Thoracic aorta (tissue), 2 donors: ENCODE data around the gene NPB. TPM values are rescaled to one million over a fixed set of nuclear protein-coding genes. Genes with fewer than 3 reads are reported as not detected.

Experiments used
- ATAC-seq: fragments of 150-250 bp; one replicate; pipeline ENCODE4 v1.8.0; 2017; ENCODE audit warnings: low read depth; ENCODE audit not compliant: insufficient number of reproducible peaks, low FRiP score
- DNase-seq: peaks from one replicate; pipeline ENCODE4 v3.0.0-alpha.2; 2020; ENCODE audit warnings: low spot score
- H3K27ac ChIP-seq, 2 donors: fragments of 200-600 bp; sonication (generic); 1 replicate in 1 of 2; 2 replicates in 1 of 2; pipeline ENCODE4 v1.5.1; 2016; ENCODE audit warnings: mild to moderate bottlenecking in 2 of 2, moderate library complexity in 2 of 2
- H3K27me3 ChIP-seq: fragments of 200-600 bp; sonication (generic); replicated peaks from 2 replicates; pipeline ENCODE4 v1.6.0; 2016; ENCODE audit warnings: mild to moderate bottlenecking; ENCODE audit not compliant: insufficient read depth
- H3K36me3 ChIP-seq: fragments of 200-600 bp; sonication (generic); one replicate; pipeline ENCODE4 v1.5.1; 2016
- H3K4me1 ChIP-seq, 2 donors: fragments of 200-600 bp; sonication (generic); 1 replicate in 1 of 2; 2 replicates in 1 of 2; pipeline versions ENCODE4 v1.5.1 to v1.6.0; 2016; ENCODE audit warnings: low read depth in 2 of 2, mild to moderate bottlenecking in 1 of 2; ENCODE audit not compliant: control insufficient read depth in 1 of 2
- H3K4me3 ChIP-seq: fragments of 200-600 bp; sonication (generic); 2 replicates; pipeline ENCODE4 v1.5.1; 2016; ENCODE audit warnings: mild to moderate bottlenecking
- H3K9me3 ChIP-seq: fragments of 200-600 bp; sonication (generic); 2 replicates; pipeline ENCODE4 v1.5.1; 2016
- CTCF ChIP-seq: fragments of 200-600 bp; sonication (generic); IDR thresholded peaks from one replicate; pipeline ENCODE4 v1.5.1; 2019; ENCODE audit warnings: antibody characterized with exemption
- total RNA-seq, 2 donors: library from RNA; depleted of rRNA; stranded (reverse); fragments of >200 nt; gene quantifications; one replicate each; pipeline versions ENCODE4 v1.1.0 to v1.2.3, GENCODE V29; 2016

Gene NPB
- total RNA-seq, 2 donors from 2014 or later: 0.35 to 2.6 TPM

DNA sequence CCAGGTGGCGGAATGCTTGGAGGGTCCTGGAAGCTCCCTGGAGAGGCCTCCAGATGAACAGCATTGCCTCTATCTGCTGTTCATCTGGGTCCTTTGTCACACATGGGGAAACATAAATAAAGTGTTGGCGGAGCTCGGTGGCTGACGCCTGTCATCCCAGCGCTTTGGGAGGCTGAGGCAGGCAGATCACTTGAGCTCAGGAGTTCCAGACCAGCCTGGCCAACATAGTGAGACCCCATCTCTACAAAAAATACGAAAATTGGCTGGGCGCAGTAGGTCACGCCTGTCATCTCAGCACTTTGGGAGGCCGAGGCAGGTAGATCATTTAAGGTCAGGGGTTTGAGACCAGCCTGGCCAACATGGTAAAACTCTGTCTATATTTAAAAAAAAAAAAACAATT lies 42.8 kb downstream of the NPB start:
- no peaks in the 10 kb centered on the region for H3K27me3 ChIP-seq
- DNase-seq (no peak), ATAC-seq (no peak)
- no peak overlapping the region for H3K27ac ChIP-seq
- H3K4me1 ChIP-seq: peaks cover 0 to 9% of the 10 kb centered on the region in 2 donors
- no peaks in the 10 kb centered on the region for H3K9me3 ChIP-seq
- H3K4me3 ChIP-seq: no peak overlapping the region
- H3K36me3 ChIP-seq: no peaks in the 10 kb centered on the region
- TF ChIP-seq CTCF: no peak

GRCh38 chr17:81947189-81947588 lies 45.2 kb downstream of the NPB start, which contains the start of gene MYADML2:
Gene MYADML2, minus strand, starts transcription at chr17:81947233. Its CDS starts 5,492 bp downstream, at chr17:81941741.
- TF ChIP-seq CTCF: no peak
- no peak for ATAC-seq
- H3K9me3 ChIP-seq: no peaks in the 10 kb centered on the region
- H3K4me1 ChIP-seq: no peaks in the 10 kb centered on the region
- no peak for DNase-seq
- H3K36me3 ChIP-seq: no peaks in the 10 kb centered on the region
- no peak within 1 kb of the TSS for H3K27ac ChIP-seq
- H3K27me3 ChIP-seq: no peaks in the 10 kb centered on the region
- no peak within 1 kb of the TSS for H3K4me3 ChIP-seq

GRCh38 chr17:81948635-81949378 lies 46.8 kb downstream of the NPB start:
- no peaks in the 10 kb centered on the region for H3K9me3 ChIP-seq
- no peaks in the 10 kb centered on the region for H3K27me3 ChIP-seq
- H3K4me1 ChIP-seq: no peaks in the 10 kb centered on the region
- ATAC-seq (no peak), DNase-seq (no peak)
- H3K4me3 ChIP-seq: no peak overlapping the region
- no peaks in the 10 kb centered on the region for H3K36me3 ChIP-seq
- no peak overlapping the region for H3K27ac ChIP-seq
- TF ChIP-seq CTCF: no peak

DNA sequence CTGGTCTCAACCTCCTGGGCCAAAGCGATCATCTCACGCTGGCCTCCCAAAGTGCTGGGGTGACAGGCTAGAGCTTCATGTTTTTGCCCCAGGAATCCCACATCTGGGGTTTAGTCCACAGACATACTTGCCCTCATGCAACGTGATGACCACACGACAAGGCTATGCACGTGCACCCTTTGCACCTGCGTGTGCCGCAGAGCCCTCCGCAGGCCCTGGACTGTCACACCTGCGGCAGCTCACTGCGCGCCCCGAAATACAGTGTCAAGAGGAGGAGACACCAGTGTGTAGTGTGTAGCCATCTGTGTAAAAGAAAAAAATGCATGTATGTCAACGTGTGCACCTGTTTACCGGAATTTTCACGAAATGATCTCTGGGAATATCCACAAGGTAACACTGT lies 48.5 kb downstream of the NPB start:
- ATAC-seq (no peak), DNase-seq (no peak)
- Histone ChIP-seq H3K27me3 (no peaks in the 10 kb centered on the region), H3K4me3 (no peak overlapping the region), H3K9me3 (no peaks in the 10 kb centered on the region), H3K27ac (no peak overlapping the region), H3K36me3 (no peaks in the 10 kb centered on the region), H3K4me1 (no peaks in the 10 kb centered on the region)
- TF ChIP-seq CTCF: no peak

DNA sequence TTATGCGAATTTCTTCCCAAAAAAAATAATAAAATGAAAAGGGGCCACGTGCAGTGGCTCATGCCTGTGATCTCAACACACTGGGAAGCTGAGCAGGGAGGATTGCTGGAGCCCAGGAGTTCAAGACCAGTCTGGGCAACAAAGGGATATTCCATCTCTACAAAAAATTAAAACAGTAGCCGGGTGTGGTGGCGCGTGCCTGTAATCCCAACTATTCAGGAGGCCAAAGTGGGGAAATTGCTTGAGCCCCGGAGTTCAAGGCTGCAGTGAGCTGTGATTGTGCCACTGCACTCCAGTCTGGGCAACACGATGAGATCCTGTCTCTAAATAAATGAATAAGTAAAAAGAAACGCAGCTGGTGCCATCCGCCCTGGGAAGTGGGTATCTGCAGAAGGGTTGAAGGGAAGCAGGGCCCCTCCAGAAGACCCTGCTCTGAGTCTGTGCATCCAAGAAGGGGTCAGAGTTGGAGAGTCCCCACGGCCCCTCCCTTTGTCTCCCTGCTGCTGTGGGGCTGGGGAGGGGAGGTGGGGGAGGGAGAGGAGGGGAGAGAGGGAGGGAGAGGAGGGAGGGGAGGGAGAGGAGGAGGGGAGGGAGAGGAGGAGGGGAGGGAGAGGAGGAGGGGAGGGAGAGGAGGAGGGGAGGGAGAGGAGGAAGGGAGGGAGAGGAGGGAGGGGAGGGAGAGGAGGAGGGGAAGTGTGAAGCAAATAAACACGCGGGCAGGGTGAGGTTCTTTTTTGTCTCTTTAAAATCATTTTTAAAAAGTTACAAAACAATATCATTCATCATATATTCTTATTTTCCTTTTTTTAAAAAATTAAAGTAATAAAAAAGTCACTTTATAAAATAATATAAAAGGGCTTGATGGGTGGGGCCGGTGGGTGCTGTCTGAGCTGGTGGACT lies 50.0 kb downstream of the NPB start:
- H3K9me3 ChIP-seq: no peaks in the 10 kb centered on the region
- no peak overlapping the region for H3K27ac ChIP-seq
- no peaks in the 10 kb centered on the region for H3K36me3 ChIP-seq
- no peaks in the 10 kb centered on the region for H3K27me3 ChIP-seq
- H3K4me1 ChIP-seq: no peaks in the 10 kb centered on the region
- no peak for TF ChIP-seq CTCF
- no peak for ATAC-seq
- DNase-seq: no peak
- no peak overlapping the region for H3K4me3 ChIP-seq
